Tibial nerve (tissue), 4 donors: Measurements from ENCODE around the gene PIGR.

Experiments
- EP300 ChIP-seq, 2 donors: sonication (generic); formaldehyde crosslinking; IDR thresholded peaks; one replicate each; pipeline ENCODE4 v1.6.1; 2017; ENCODE audit warnings: antibody characterized with exemption in 2 of 2, mild to moderate bottlenecking in 1 of 2
- POLR2A ChIP-seq, 2 donors: fragments of 450-650 bp; IDR thresholded peaks; one replicate each; pipeline ENCODE4 v1.6.1; 2017; ENCODE audit warnings: antibody characterized with exemption in 2 of 2, mild to moderate bottlenecking in 2 of 2, moderate library complexity in 2 of 2
- TF ChIP-seq, protein P1 (sequence below), 5 experiments: fragments of 200-600 bp in 3 of 5; fragments of 450-650 bp in 2 of 5; sonication (generic) in 3 of 5; IDR thresholded peaks; one replicate each; pipeline ENCODE4 v1.5.1; 2016 to 2019; ENCODE audit warnings: antibody characterized with exemption in 5 of 5, mild to moderate bottlenecking in 3 of 5, moderate library complexity in 2 of 5

- TF ChIP-seq, protein P1, sequence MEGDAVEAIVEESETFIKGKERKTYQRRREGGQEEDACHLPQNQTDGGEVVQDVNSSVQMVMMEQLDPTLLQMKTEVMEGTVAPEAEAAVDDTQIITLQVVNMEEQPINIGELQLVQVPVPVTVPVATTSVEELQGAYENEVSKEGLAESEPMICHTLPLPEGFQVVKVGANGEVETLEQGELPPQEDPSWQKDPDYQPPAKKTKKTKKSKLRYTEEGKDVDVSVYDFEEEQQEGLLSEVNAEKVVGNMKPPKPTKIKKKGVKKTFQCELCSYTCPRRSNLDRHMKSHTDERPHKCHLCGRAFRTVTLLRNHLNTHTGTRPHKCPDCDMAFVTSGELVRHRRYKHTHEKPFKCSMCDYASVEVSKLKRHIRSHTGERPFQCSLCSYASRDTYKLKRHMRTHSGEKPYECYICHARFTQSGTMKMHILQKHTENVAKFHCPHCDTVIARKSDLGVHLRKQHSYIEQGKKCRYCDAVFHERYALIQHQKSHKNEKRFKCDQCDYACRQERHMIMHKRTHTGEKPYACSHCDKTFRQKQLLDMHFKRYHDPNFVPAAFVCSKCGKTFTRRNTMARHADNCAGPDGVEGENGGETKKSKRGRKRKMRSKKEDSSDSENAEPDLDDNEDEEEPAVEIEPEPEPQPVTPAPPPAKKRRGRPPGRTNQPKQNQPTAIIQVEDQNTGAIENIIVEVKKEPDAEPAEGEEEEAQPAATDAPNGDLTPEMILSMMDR (IDR thresholded peaks at IDR 0.05): no peak
- TF ChIP-seq EP300 (IDR thresholded peaks at IDR 0.05) (no peak), POLR2A (IDR thresholded peaks at IDR 0.05) (no peak)
Observed at GRCh38 chr1:206972728-206973127, 26.5 kb upstream of the PIGR start.
